ENCODE measurements around the gene RBMS2. TPM values are rescaled to one million over a fixed set of nuclear protein-coding genes. Genes with fewer than 3 reads are reported as not detected.

RBMS2 gene
- total RNA-seq, 4 donors from 2014 or later, result 28.6 to 107 (median 33.0) TPM

DNA sequence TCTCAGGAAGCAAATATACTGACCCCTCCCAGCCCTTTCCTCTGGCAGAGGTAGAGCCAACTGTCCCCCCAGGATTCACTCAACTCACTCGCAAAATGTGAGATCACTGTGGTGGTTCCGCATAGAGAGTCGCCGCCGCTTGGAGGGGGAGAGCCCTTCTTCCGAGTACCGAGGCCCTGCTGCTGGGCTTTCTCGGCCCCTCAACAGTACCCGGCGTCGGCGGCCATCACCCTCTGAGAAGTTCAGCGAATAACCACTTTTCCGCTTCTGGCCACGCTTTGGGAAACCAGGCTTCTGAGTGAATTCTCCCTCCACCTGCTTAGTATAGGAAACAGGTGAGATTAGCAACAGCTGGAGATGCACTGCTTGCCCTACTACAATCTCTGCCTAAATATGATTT lies 77.4 kb downstream of the RBMS2 start:
- no peaks in the 10 kb centered on the region for H3K9me3 ChIP-seq
- no peak for TF ChIP-seq CTCF (IDR thresholded peaks at IDR 0.05)
- TF ChIP-seq POLR2A (IDR thresholded peaks at IDR 0.05), result no peak
- no peaks in the 10 kb centered on the region for H3K36me3 ChIP-seq
- H3K4me1 ChIP-seq, result no peaks in the 10 kb centered on the region
- H3K27ac ChIP-seq, result no peak overlapping the region
- intact Hi-C loops (cut with DNase I; ENCODE audit: low total_unique reads), result no loop called here
- no peak for DNase-seq
- no peak overlapping the region for H3K4me3 ChIP-seq
- H3K27me3 ChIP-seq, result no peaks in the 10 kb centered on the region

DNA sequence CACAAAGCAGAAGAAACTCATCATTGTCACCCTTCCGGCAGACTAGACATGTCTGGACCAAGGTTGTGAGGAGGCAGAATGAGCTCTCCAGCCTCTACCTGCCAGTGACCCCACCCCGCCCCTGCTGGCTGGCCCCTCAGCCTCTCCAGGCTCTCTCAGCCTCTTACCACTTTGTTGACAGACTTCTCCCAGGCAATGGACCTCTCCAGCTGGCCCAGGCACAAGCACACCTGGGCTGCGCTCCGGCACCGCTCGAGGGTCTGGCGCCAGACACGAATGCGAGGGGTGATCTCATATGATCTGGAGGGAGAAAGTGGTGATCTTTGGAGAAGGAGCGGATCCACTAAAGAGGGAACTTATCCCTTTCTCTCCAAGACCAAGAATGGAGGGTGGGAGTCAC lies 78.2 kb downstream of the RBMS2 start:
- Histone ChIP-seq H3K36me3 (no peaks in the 10 kb centered on the region), H3K9me3 (no peaks in the 10 kb centered on the region), H3K4me3 (no peak overlapping the region), H3K27me3 (no peaks in the 10 kb centered on the region), H3K27ac (no peak overlapping the region), H3K4me1 (no peaks in the 10 kb centered on the region)
- DNase-seq, result no peak
- intact Hi-C loops (cut with DNase I; ENCODE audit: low total_unique reads), result no loop called here
- TF ChIP-seq CTCF (IDR thresholded peaks at IDR 0.05), result no peak
- no peak for TF ChIP-seq POLR2A (IDR thresholded peaks at IDR 0.05)

DNA sequence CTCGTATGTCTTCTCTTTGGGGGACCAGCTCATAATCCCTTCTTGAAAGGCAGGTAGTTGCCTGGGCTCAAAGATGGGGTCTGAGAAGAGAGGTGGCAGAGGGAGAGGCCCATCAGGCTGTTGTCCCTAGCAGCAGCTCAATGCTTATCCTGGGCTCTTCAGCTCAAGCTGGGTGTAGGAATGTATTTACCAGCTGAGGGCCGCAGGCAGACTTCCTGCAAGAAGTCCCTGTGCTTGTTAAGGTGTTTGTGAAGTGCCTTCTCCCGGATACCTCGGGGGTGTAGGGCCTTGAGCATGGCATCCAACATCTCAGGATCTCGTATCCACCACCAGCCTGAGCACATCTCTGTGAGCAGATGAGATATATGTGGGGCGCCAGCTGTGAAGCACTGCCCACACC lies 79.1 kb downstream of the RBMS2 start:
- Histone ChIP-seq H3K4me1 (no peaks in the 10 kb centered on the region), H3K9me3 (no peaks in the 10 kb centered on the region), H3K27me3 (no peaks in the 10 kb centered on the region), H3K36me3 (no peaks in the 10 kb centered on the region), H3K27ac (no peak overlapping the region), H3K4me3 (no peak overlapping the region)
- TF ChIP-seq POLR2A (IDR thresholded peaks at IDR 0.05), result no peak
- TF ChIP-seq CTCF (IDR thresholded peaks at IDR 0.05), result no peak
- no peak for DNase-seq
- intact Hi-C loops (cut with DNase I; ENCODE audit: low total_unique reads), result no loop called here

GRCh38 chr12:56601503-56601902 lies 79.9 kb downstream of the RBMS2 start:
- Histone ChIP-seq H3K27ac (no peak overlapping the region), H3K9me3 (no peaks in the 10 kb centered on the region)
- intact Hi-C loops (cut with DNase I; ENCODE audit: low total_unique reads), result no loop called here

DNA sequence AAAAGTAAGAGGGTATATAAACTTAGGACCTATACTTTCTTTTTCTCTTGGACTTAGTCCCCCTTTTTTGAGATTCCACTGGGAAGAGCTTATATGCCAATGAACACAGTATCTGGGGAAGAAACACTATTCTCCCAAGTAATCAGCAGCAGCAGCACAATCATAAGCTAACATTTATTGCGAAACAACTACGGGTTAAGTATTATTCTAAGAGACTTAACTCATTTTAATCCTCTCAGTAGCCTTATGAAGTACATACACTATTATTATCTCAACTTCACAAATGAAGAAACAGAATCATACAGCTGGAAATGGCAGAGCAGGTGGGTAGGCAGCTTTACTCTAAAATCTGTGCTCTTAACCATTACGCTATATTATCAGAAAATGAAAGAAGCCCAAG lies 80.6 kb downstream of the RBMS2 start:
- DNase-seq, result no peak
- Histone ChIP-seq H3K27ac (no peak overlapping the region), H3K4me1 (no peaks in the 10 kb centered on the region), H3K27me3 (no peaks in the 10 kb centered on the region), H3K4me3 (no peak overlapping the region), H3K9me3 (no peaks in the 10 kb centered on the region), H3K36me3 (no peaks in the 10 kb centered on the region)
- intact Hi-C loops (cut with DNase I; ENCODE audit: low total_unique reads), result no loop called here
- TF ChIP-seq CTCF (IDR thresholded peaks at IDR 0.05) (no peak), POLR2A (IDR thresholded peaks at IDR 0.05) (no peak)

More at GRCh38 chr12:56601503-56601902, 79.9 kb downstream of the RBMS2 start:
- Histone ChIP-seq H3K4me3 (no peak overlapping the region), H3K36me3 (no peaks in the 10 kb centered on the region), H3K4me1 (no peaks in the 10 kb centered on the region), H3K27me3 (no peaks in the 10 kb centered on the region)
- TF ChIP-seq CTCF (IDR thresholded peaks at IDR 0.05) (no peak), POLR2A (IDR thresholded peaks at IDR 0.05) (no peak)
- no peak for DNase-seq

Data from uterus (tissue), 4 donors.